Esophagus squamous epithelium (tissue), 5 donors: ENCODE data around the gene ANKRD9. TPM values are rescaled to one million over a fixed set of nuclear protein-coding genes. Genes with fewer than 3 reads are reported as not detected.

Source experiments
- DNase-seq: peaks from one replicate; lab custom pipeline; 2025; lab: John Stamatoyannopoulos, UW
- H3K27ac ChIP-seq, 4 donors: fragments of 200-600 bp; sonication (generic); one replicate each; pipeline ENCODE4 v1.5.1; 2016 to 2019; ENCODE audit warnings: mild to moderate bottlenecking in 1 of 4
- H3K27me3 ChIP-seq, 4 donors: fragments of 200-600 bp; sonication (generic); 1 replicate in 3 of 4; 2 replicates in 1 of 4; pipeline versions ENCODE4 v1.5.1 to v1.6.0; 2017 to 2021; ENCODE audit warnings: antibody characterized with exemption in 1 of 4
- H3K36me3 ChIP-seq, 3 donors: fragments of 200-600 bp; sonication (generic); one replicate each; pipeline ENCODE4 v1.5.1; 2016 to 2019
- H3K4me1 ChIP-seq, 3 donors: fragments of 200-600 bp; sonication (generic); one replicate each; pipeline ENCODE4 v1.5.1; 2017 to 2019
- H3K4me3 ChIP-seq, 4 donors: fragments of 200-600 bp; sonication (generic); 1 replicate in 3 of 4; 2 replicates in 1 of 4; pipeline ENCODE4 v1.5.1; 2016 to 2019; ENCODE audit warnings: mild to moderate bottlenecking in 2 of 4, moderate library complexity in 1 of 4
- H3K9me3 ChIP-seq, 3 donors: fragments of 200-600 bp; sonication (generic); one replicate each; pipeline ENCODE4 v1.5.1; 2016 to 2019
- POLR2A ChIP-seq, 4 donors: fragments of 450-650 bp; IDR thresholded peaks; one replicate each; pipeline ENCODE4 v1.6.1; 2017; ENCODE audit warnings: antibody characterized with exemption in 4 of 4, mild to moderate bottlenecking in 4 of 4, moderate library complexity in 3 of 4
- WGBS, 2 donors: methylation state at CpG; one replicate each; pipeline ENCODE4 v1.1.5; 2018; 5-methylcytosine and 5-hydroxymethylcytosine counted together
- intact Hi-C: fragments of 100-400 bp; cut with DNase I; formaldehyde crosslinking; loops from one replicate; pipeline ENCODE4 v1.15.0; 2022
- total RNA-seq, 4 donors: library from RNA; depleted of rRNA; stranded (reverse); fragments of >200 nt; gene quantifications; one replicate each; pipeline ENCODE4 v1.1.0, GENCODE V29; 2016
- TF ChIP-seq, protein P1 (sequence below), 6 experiments: fragments of 450-650 bp in 4 of 6; fragments of 200-600 bp in 2 of 6; sonication (generic) in 2 of 6; IDR thresholded peaks; one replicate each; pipeline ENCODE4 v1.5.1; 2016 to 2019; ENCODE audit warnings: antibody characterized with exemption in 6 of 6, mild to moderate bottlenecking in 4 of 6, moderate library complexity in 4 of 6
- donor health status: DM: yes; HTN: yes; CAD: no.

The ANKRD9 gene, protein sequence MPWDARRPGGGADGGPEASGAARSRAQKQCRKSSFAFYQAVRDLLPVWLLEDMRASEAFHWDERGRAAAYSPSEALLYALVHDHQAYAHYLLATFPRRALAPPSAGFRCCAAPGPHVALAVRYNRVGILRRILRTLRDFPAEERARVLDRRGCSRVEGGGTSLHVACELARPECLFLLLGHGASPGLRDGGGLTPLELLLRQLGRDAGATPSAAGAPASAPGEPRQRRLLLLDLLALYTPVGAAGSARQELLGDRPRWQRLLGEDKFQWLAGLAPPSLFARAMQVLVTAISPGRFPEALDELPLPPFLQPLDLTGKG
- 10 to 100 TPM; 20.0 to 39.0 (median 30.2) TPM for total RNA-seq

DNA sequence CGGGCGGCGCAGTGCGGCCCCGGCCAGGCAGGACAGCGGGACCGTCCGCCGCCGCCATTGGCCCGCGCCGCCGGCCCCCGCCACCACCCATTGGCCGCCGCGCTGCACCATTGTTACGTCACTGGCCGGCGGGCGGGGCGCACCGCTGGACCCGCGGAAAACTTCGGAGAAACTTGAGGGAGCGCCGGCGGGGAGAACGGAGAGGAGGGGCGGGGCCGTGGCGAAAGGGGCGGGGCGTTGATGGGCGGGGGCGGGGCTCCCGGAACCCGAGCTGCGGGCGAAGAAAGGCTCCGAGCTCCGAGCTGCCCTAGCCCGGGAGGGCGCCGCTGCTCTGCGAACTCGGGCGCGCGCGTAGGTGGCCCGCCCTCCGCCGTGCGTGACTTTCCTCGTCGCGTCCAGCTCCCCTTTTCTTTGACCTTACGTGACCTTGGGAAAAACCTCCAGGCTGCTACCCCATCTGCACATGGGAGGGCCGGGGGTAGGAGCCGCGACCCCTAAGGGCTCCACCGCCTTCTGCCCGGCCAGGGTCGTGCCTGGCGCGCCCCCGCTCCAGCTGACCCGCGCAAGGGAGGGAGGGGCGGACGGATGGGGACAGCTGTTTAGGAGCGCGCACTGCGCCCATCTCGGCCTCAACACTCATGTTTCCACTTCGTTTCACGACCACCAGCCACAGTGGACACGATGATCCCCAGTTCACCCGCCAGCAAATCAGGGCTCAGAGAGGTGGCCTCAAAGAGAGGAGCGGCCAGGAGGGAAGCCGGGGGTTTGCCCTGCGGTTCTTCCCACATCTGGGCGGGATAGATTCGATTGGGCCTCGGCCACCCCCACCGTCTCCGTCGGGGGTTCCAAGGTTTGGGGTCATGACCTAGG is at the start of gene ANKRD9:
Gene ANKRD9, minus strand, starts transcription at position 31 of the 870 bp plus-strand sequence. CDS start 1,887 bp downstream, outside the sequence.
- Histone ChIP-seq H3K27me3 (no peaks in the 10 kb centered on the region), H3K4me3 (peak within 1 kb of the TSS; percentile 60 to 78 (median 69)), H3K36me3 (peaks cover 0 to 27% (median 0%) of the 10 kb centered on the region in 3 donors), H3K4me1 (peaks cover 18 to 34% (median 23%) of the 10 kb centered on the region in 3 donors), H3K27ac (peak within 1 kb of the TSS; percentile 88 to 95 (median 92)), H3K9me3 (no peaks in the 10 kb centered on the region)
- peak; percentile 55 for DNase-seq
- intact Hi-C loops, result loop anchor here (10.0 kb wide), 1 partner anchor 175 kb away; no protein-coding TSS in a partner anchor
- TF ChIP-seq, protein P1, sequence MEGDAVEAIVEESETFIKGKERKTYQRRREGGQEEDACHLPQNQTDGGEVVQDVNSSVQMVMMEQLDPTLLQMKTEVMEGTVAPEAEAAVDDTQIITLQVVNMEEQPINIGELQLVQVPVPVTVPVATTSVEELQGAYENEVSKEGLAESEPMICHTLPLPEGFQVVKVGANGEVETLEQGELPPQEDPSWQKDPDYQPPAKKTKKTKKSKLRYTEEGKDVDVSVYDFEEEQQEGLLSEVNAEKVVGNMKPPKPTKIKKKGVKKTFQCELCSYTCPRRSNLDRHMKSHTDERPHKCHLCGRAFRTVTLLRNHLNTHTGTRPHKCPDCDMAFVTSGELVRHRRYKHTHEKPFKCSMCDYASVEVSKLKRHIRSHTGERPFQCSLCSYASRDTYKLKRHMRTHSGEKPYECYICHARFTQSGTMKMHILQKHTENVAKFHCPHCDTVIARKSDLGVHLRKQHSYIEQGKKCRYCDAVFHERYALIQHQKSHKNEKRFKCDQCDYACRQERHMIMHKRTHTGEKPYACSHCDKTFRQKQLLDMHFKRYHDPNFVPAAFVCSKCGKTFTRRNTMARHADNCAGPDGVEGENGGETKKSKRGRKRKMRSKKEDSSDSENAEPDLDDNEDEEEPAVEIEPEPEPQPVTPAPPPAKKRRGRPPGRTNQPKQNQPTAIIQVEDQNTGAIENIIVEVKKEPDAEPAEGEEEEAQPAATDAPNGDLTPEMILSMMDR (IDR thresholded peaks at IDR 0.05), result no peak
- TF ChIP-seq POLR2A (IDR thresholded peaks at IDR 0.05), result peak in 2 of 4 donors; percentile 35 to 66
- 5 to 6% methylated on average over 9 to 30 of the region's 91 CpGs for WGBS, 2 donors

DNA sequence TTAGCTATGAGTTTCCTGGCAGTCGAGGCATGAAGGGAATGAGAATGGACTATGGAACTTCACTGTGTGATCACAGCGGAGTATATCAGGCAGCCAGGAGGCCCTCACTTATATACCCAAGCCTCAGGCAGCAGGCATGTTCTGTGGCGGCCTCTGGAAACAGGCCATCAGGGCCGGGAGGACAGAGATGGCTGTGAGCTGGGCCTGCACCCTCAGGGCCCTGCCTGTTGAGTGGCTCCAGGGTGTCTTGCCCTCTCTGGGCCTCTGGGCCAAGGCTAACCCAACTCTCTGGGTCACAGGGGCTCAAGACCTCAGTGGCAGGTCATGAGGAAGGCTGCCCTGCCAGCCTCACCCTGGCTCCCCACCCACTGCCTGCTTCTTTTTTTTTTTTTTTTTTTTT is 49.0 kb upstream of the ANKRD9 start:
- WGBS, 2 donors, result 56 to 83% methylated on average over 2 to 3 of the region's 4 CpGs
- no peak for DNase-seq
- TF ChIP-seq POLR2A (IDR thresholded peaks at IDR 0.05), result no peak
- TF ChIP-seq, protein P1 (IDR thresholded peaks at IDR 0.05), result no peak
- Histone ChIP-seq H3K27me3 (no peaks in the 10 kb centered on the region), H3K4me1 (peaks cover 6 to 47% (median 19%) of the 10 kb centered on the region in 3 donors), H3K9me3 (no peaks in the 10 kb centered on the region), H3K27ac (peak overlapping the region; percentile 40 to 96 (median 53)), H3K36me3 (no peaks in the 10 kb centered on the region), H3K4me3 (no peak overlapping the region)
- intact Hi-C loops, result no loop called here

DNA sequence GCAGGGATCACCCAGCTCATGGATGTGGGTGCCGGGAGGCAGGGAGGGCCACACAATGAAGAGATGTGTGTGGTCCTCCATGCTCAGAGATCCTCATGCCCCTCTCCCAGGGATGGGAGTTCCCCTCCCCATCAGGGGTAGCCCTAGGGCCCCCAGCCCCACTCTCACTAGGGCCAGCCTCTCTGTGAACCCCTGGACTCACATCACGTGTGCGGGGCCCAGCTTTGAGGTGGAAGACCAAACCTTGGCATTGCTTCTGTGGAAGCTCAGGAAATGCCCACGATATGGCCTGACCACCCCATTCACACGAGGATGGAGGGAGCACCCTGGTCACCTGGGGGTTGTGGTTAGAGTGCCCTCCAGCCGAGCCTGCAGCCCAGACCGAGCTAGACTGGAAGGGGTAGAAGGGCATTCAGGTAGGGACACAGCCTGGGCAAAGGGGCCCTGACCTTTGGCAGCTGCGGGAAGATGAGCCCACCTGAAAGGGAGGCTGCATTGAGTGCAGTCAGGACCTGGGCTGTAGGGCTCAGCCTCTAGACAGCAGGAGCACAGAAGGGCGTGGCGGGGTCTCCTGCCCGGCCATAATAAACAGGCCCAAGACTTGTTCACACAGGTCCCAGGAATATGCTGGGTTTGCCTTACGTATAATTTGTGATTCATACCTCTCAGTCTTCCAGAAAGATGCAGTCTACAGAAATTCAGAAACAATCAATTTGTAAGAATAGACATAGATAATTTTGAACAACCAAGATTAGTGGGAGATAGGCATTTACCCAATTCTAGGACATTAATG is 48.1 kb upstream of the ANKRD9 start:
- no peaks in the 10 kb centered on the region for H3K36me3 ChIP-seq
- H3K27ac ChIP-seq, result peak overlapping the region; percentile 40 to 96 (median 53)
- intact Hi-C loops, result no loop called here
- WGBS, 2 donors, result 35 to 47% methylated on average over 4 to 5 of the region's 12 CpGs
- no peak overlapping the region for H3K4me3 ChIP-seq
- no peaks in the 10 kb centered on the region for H3K27me3 ChIP-seq
- no peak for DNase-seq
- TF ChIP-seq POLR2A (IDR thresholded peaks at IDR 0.05), result no peak
- TF ChIP-seq, protein P1 (IDR thresholded peaks at IDR 0.05), result no peak
- no peaks in the 10 kb centered on the region for H3K9me3 ChIP-seq
- peaks cover 8 to 57% (median 19%) of the 10 kb centered on the region in 3 donors for H3K4me1 ChIP-seq

DNA sequence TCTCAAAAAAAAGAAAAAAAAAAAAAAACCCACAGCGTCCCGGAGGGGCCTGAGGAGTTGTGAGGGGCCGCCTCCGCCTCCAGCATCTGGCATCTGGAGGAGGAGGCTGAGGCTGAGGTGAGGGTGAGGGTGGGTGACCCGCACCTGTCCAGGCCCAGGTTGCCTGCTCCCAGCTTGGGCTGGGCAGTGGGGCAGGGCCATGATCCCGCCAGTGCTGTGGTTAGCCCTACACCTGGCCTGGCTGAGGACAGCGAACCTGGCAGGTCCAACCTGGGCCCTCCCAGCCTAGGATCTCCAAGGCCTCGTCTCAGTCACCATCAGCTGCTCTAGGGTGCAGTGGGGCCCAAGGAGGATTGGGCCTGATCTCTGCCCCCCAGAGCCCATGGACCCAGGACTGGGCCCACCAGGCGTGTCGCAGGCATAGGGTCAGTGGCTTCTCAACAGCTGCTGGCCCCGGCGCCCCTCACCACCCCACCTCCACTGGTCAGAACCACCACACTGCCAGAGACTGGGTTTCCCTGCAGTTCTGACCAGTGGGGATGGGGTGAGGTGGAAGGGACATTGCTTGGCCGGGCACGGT is 46.6 kb upstream of the ANKRD9 start:
- Histone ChIP-seq H3K4me3 (peak overlapping the region in 1 of 4 donors; percentile 77), H3K36me3 (no peaks in the 10 kb centered on the region), H3K27ac (peak overlapping the region in 3 of 4 donors; percentile 4 to 96 (median 83)), H3K27me3 (no peaks in the 10 kb centered on the region), H3K4me1 (peaks cover 16 to 70% (median 29%) of the 10 kb centered on the region in 3 donors), H3K9me3 (no peaks in the 10 kb centered on the region)
- intact Hi-C loops, result no loop called here
- TF ChIP-seq, protein P1 (IDR thresholded peaks at IDR 0.05), result no peak
- no peak for TF ChIP-seq POLR2A (IDR thresholded peaks at IDR 0.05)
- WGBS, 2 donors, result 89 to 93% methylated on average over 5 to 9 of the region's 14 CpGs
- DNase-seq, result no peak
